Measurements from ENCODE around the gene LRRC4. TPM values are rescaled to one million over a fixed set of nuclear protein-coding genes. Genes with fewer than 3 reads are reported as not detected.

LRRC4 gene
- total RNA-seq, 1 experiment from 2014 or later, result 0.98 TPM

DNA sequence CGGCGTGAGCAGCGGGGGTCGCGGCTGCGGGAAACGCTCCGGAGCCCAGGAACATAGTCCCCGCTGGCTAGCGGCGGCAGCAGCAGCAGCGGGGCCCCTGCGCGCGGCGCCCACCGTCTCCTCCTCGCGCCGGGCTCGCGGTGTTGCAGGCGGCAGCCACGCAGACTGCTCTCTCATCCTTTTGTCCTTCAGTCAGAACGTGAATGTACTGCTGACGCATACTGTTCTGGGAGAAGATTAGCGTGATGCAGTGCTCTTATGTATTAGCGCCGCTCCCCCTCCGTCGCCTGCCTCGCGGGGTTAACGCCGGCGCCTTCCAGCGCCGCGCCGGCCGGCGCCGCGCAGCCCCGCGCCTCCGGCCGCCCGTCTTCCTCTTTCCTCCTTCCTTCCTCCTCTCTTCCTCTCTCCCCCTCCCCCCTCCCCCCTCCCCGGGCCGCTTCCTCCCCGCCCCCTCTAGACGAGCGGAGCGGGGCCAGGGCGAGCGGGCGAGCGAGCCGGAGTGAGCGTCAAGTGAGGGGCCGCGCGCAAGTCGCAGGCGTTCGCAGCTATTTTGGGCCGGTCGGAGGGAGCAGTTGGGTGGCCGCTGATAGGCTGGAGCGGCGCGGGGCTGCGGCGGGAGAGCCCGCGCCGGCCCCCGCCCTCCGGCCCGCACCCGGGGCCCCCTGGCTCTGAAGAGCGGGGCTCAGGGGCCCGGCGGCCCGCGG, 816 bp upstream of the LRRC4 start:
- peak; percentile 93 for DNase-seq (ENCODE audit: low read depth)

DNA sequence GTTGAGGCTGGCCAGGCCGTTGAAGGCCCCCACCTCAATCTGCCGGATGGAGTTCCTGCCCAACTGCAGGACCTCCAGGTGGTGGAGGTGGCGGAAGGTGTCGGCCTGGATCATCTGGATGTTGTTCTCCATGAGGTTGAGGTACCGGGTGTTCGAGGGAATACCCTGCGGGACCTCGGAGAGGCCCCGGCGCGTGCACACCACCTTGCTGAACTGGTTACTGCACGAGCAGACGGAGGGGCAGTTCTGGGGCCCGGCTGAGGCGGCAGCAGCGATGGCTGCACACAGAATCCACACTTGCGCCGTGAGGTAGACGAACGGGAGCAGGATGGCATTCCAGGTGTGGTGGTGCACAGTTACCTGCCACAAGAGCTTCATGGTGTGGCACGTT, 979 bp downstream of the LRRC4 start:
- no peak for DNase-seq (ENCODE audit: low read depth)

DNA sequence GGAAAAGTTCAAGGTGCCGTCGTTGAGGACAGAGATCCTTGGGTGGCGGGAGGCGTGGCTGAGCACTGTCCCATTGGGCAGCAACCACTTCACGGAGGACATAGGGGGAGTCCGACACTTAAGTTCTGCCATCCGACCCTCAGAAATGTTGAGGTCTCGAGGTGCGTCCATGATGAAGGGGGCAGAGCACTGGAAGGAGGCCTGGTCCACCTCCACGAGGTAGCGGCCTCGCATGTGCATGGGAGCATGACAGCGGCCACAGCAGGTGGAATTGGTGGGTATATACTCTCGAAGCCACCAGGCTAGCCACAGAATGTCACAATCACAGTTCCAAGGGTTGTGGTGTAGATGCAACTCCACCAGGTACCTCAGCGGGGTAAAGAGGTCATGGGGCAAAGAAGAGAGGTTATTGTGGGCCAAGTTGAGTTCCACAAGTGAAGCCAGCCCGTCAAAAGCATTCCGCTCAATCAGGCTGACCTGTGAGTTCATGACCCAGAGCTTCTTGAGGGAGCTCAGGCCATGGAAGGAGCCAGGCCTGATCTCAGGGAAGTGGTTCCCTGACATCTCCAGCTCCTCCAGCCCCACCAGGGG, 1.7 kb downstream of the LRRC4 start:
- no peak for DNase-seq (ENCODE audit: low read depth)

DNA sequence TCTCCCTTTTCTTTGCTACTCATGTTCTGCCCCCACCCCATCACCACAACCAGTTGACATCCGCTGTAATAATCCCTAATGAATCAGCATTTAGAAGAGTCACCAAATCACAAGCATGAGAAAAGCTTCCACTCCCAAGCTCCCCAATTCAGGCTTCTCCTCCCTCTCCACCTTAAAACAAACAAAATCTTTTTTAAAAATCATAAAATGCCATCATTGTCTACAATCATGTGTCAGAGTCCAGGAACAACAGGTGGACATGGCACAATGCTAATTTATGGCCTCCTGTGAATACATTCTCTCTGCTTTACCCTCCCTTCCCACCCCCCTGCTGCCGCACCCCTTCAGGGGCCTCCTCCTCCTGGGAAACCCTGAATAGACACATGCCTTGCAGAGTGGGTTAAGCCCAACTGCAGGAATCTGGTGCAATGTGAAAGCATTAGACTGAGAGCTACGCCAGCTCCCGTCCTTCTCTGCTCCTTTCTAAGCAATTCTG, 3.7 kb downstream of the LRRC4 start:
- peak; percentile 87 for DNase-seq (ENCODE audit: low read depth)

DNA sequence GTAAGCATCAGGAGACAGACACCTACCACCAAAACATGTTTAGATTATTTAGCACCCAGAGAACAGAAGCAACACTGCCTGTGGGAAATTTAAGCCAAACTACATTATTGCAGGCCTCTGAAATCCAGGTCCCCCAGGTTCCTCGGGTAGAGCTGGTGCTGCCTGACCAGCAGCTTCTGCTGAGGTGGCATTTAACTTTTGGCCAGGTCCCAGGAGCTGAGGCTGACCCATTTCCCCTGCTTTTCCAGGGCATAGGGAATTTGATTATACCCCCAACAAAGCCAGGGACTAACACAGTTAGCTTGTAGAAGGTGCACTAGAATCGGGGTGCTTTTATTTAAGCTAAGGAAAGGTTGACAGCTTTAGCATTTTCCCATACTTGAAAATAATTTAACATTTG, 4.7 kb downstream of the LRRC4 start:
- DNase-seq (ENCODE audit: low read depth), result no peak

DNA sequence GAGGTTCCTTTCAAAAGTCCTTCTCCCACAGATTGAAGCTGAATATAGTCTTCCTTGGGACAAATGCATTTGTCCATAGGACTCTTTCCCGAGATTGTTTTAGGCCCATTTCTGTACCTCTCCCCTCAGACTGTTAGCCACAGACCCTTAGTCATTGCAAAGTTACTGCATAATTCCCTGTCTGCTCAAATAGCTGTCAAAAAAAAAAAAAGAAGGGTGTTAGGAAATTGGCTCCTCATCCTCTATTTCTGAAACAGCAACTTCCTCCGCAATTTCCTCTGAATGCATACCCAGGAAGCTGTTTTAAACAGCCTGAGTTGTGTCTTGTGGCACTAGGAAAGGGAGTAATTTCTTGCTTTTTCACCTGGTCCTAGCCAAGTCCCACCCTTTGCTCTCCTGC, 5.4 kb downstream of the LRRC4 start:
- peak; percentile 22 for DNase-seq (ENCODE audit: low read depth)

DNA sequence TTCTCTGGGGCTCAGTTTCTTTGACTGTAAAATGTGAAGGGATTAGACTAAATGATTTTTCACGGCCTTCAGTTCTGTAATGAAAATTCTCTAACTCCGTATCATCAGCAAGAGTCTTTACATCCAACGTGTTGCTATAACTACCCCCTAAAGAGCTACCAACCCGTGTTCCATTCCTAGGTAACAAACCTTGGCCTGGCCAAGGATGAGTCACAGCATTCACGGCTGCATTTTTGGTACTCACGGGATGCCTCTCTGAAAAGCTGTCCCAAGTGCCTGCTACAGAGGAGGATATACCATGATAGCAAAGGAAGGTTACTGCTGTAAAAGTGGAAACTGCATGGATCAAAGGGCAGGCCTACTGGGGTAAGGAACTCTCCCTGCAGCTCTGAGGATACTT, 5.9 kb downstream of the LRRC4 start:
- DNase-seq (ENCODE audit: low read depth), result peak; percentile 43

DNA sequence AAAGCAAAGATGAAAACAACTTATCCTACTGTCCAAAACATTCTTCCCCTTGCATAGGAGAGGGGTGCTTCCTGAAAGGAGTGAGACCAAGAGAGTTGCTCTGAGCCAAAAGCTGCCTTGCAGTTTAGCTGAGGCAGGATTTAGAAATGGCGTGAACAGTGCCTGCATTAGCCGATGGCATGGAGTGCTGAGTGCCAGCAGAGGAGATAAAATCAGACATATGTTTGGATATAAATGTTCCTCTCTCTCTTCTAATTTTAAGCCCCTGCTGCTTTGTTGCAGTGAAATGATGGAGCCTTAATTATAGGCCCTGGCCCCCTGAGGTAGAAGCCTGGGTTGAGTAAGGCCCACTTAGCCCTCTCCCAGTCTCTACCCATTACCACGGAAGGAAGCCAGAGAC, 7.1 kb downstream of the LRRC4 start:
- no peak for DNase-seq (ENCODE audit: low read depth)

DNA sequence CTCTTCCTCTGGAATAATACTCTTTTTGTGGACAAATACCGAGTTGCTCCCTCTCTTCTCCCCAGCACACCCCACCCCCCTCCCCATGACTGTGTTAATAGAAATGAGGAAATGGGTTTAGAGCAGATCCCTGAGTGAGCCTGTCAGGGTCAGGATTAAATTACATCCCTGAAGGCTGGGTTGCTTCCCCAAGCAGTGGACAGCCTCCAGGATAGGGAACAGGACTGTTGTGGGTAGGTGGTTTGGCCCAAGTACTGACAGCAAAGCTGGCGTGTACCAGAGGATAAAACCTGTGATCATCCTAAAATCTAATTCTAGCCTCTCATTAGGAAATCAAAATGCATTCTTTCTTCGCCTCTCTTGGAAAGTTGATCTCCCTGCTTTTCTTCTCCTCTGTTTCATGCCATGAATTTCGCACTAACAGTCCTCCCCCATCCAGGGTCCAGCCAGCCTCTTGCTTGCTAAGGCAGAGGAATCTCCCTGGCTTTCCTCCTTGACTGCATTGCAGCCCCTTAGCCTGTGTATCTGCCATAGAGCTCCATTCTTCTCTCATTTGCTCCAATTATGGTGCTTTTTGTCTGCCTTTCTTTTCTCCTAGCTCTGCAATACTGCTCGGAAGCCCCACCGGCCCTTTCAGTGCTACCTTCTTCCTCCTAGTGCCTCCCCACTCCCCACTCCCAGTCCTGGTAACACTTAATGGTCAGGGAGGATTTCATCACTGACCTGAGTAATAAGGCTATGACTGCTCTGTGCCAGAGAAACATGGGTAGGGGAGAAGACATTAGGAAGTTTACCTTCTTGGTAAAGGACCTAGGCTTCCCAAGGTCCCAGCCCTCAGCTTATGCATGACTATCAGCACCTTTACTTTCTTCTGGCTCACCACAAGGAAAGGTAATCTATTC, 8.4 kb downstream of the LRRC4 start:
- DNase-seq (ENCODE audit: low read depth), result peak; percentile 88

DNA sequence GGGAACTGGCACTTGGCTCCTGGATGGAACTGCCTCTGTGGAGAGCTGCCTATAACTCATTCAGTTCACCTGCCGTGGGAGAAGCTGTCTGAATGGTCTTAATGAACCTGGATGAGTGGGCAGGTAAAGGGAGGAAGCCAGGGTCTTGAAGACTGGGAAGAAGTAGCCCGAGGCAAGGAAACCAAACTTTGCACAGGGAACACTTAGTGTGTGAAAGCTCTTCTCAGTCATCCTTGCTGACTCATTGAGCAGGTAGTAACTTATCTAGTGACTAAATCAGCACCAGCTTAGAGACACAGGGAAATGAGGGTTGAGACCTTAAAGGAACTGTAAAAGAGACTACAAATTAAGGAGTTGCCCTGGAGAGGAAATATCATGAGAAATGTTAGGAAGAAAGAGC, 9.9 kb downstream of the LRRC4 start:
- peak; percentile 33 for DNase-seq (ENCODE audit: low read depth)

DNA sequence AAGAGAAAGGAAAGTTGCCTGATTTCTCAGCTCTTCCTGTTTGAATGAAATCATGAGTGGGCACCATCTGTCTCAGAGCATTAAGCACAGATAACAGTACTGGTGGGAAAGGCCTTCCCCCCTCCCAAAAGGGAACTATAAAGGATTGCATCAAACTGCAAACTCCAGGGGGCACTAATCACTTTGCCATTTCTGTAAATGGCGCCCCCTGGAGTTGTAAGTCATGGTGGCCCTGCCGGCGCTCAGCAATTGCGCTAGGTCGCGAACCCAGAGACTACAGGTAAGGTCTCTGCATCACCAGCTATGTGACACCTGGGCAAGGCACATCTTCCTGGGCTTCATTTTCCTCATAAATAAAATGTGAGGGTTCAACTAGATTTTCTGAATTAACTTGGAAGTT, 11.1 kb downstream of the LRRC4 start:
- DNase-seq (ENCODE audit: low read depth), result no peak

DNA sequence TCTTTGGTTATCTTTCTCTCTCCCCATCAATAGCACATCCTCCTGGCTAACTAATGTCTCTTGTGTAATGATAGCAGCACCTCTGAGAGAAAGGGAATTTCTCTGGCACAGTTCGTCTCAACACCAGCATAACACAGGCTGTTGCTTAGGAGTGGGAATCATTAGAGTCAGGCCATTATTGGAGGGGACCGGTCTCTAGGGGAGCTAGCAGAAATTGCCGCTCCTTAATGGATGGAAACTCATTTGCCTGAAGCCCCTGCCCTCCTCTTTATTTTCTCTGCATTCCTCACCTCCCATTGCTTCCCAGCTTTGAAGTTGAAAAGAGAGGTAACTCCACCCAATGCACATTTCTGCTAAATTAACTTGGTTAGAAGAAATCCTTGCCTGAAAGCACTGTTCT, 11.9 kb downstream of the LRRC4 start:
- no peak for DNase-seq (ENCODE audit: low read depth)

DNA sequence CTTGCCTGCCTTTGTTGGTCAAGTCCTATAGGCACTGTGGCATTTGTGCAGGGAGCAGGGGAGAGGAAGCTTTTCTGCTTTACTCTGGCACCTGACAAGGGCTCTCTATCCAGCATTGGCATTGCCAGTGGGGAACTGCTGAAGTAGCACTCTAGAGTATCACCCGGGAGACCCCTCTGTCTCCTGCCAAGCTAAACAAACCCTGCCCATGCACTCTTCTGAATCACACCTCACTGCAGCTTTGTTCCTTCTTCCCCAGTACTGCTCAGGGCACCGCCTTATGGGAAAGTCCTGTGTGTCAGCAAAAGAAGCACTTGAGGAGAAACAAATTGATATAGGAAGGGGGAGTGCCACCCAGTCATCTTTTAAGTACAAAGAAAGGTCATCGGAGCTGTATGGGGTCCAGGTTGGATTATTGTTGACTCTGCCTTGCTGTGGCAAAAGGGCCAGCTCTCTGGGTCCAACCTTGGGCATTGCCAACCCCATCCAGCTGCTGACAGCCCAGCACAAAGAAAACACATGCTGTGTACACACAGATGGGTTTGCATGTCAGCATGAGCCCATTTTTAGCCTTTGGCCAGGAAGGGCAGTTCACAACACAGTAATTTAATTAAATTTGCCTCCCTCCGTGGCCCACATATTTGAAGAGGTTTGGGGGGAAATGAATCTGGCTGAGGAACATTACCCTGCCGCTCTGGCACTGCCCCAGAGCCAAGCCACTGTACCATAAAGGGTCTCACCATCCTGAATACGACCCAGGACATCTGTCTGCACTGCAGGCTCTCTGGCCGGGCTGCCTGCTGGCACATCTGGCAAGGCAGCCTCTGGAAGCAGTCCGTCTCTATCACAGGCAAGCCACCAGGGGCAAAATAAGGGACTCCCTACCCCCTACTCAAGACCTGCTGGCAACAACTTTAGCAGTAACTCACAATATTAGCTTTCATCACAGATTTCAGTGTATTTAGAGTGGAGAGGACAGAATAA, 13.1 kb downstream of the LRRC4 start:
- DNase-seq (ENCODE audit: low read depth), result no peak

DNA sequence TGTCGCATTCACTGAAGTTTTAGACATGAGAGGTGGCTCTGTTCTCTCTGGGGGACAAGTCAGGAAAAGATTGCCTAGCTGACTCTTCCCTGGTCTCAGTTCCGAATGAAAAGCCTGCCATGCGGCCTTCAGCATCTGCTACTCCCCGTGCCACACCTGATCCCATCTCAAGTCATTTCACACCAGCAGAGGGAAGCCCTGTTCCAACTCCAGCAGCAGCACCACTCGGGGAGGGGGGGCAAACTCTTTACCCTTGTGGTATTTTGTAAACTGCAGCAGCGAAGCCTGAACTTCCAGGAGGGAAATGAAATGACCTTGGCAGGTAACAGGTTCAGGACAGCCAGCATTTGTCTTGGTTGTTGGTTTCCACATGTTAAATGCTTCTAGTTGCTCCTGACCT, 13.8 kb downstream of the LRRC4 start:
- no peak for DNase-seq (ENCODE audit: low read depth)

DNA sequence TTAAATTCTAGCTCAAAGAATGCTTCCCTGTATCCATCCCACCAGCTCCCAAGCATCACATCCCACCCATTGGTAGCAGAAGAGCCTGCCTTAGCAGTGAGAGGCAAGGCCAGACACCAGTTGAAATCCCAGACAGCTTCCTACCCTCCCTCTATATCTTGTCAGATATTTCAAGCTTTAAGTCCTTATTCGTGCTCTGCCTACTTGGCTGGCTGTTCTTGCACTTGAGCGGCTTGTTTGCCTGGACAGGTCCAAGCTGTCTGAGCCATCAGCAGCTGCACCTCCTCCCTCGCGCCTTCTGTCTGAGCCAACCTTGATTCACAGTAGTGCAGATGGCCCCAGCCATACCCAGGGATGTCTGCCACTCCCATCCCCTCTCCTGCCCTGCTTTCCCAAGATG, 16.4 kb downstream of the LRRC4 start:
- DNase-seq (ENCODE audit: low read depth), result no peak

DNA sequence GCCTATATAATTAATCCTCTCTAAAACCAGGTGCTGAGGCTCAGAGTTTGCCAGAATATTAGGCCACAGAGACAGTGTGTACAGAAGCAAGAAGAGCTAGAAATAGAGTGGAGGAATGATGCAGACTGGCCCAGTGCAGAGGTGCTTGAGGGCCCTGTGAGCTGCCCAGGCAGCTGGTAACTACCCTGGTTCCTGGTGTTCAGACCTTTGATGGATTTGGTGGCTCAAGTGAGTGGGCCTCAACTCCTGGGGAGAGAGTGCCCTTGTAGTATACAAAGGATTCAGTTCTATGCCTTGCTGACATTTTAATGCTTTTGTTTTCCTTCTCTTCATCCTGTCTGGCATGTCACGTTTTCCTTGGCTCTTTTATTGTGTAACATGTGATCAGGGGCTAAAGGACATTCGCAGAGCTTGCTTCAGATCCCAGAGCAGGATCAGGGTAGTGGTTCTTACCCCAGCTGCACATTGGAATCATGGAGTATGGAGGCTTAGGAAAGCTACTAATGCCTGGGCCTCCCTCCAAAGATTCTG, 20.0 kb downstream of the LRRC4 start:
- DNase-seq (ENCODE audit: low read depth), result no peak

DNA sequence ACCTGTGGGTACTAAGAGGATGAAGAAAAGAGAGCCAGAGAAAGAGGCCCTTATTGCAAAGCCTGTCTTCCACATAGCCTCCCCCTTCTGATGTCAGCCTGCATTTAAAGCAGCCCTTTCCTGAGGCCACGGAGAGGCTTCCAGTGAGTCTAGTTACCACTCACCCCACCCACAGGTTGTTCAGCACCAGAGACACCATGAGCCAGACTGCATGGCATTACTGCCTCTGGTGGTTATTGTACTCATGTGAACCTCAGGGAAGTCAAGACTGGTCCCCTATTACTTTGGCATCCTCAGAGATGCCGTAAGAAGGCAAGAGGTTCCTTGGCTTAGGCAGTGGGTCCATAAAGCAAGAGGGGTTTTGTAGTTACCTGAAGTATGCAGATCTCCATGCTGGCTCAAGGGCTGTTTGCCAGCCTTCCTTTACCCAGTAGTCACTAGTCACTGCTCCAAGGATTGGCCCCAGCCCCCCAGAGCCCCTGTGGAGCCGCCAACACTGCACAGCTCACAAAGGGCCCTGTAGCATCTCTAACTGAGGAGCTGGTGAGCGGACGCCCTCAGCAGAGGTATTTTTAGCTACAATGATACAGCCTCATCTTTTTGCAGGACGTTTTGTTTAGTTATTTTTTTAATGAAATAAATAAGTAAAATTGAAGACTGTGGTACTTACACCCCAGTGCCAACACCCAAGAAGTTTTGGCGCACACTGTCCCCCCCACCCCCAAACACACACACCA, 20.7 kb downstream of the LRRC4 start:
- no peak for DNase-seq (ENCODE audit: low read depth)

DNA sequence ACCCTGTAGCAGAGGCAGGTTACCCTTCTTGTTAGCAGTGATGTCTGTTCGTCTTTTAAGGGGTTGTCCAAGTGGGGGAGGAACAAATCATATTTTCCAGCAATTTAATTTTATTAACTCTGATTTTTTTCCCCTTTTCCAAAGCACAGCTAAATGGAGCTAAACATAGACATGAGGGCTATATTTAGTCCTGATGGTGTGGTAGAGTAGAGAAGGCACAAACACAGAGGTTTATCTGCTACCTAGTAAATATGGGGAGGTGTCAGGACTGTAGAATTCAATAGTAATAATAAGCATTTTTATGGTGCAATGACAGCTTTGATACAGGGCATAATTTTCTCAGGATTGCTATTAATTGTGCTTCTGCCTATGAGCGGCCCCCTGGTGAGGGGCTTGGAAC, 22.5 kb downstream of the LRRC4 start:
- no peak for DNase-seq (ENCODE audit: low read depth)

DNA sequence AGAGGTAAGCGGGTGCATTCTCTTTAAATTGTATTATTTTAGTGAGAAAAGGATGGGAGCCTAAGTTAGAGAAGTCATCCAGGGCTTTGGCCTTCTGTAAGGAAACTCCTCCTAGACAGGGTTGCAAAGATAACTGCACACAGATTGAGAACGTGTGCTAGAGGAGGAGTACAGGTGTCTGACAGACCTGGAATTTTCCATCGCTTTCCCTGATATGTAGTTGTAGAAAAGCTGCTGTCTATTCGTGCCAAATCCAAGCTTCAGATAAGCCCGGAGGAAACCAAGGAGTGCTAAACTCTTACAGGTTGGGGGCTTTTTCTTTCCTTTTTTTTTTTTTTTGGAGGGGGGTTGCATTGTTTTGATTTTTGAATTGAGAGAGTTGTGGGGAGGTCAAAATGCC, 23.1 kb downstream of the LRRC4 start:
- no peak for DNase-seq (ENCODE audit: low read depth)

DNA sequence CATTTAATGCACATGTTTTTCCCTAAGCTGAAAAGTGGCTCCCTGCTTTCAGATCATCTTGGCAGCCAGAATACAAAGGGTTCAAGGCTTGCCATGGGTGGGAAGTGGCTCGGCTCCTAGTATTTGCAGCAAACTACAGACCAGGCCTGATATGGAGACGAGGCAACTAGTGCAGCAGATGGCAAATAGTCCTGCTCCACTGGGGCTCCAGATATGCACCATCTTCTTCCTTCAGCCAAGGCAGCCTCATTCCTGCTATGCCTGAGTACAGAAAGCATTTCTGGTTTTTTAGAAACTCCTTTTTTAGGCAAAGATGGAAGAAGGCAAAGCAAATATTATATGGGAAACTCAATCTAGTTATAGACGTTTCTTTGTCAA, 23.9 kb downstream of the LRRC4 start:
- no peak for DNase-seq (ENCODE audit: low read depth)

Measured in LHCN-M2 (cell line).